ENCODE data around the gene CHST2.

Gene CHST2

GRCh38 chr3:143145906-143146305 is 26.3 kb downstream of the CHST2 start:
- DNase-seq (ENCODE audit: low read depth, low spot score), result no peak
- in situ Hi-C loops (cut with HindIII; ENCODE audit: low sequenced_read_pairs), result no loop called here
- no peak overlapping the region for H3K4me3 ChIP-seq (ENCODE audit: low read depth, low read length)
- no peak for TF ChIP-seq CTCF (IDR thresholded peaks at IDR 0.05; ENCODE audit: low read depth, low read length)

DNA sequence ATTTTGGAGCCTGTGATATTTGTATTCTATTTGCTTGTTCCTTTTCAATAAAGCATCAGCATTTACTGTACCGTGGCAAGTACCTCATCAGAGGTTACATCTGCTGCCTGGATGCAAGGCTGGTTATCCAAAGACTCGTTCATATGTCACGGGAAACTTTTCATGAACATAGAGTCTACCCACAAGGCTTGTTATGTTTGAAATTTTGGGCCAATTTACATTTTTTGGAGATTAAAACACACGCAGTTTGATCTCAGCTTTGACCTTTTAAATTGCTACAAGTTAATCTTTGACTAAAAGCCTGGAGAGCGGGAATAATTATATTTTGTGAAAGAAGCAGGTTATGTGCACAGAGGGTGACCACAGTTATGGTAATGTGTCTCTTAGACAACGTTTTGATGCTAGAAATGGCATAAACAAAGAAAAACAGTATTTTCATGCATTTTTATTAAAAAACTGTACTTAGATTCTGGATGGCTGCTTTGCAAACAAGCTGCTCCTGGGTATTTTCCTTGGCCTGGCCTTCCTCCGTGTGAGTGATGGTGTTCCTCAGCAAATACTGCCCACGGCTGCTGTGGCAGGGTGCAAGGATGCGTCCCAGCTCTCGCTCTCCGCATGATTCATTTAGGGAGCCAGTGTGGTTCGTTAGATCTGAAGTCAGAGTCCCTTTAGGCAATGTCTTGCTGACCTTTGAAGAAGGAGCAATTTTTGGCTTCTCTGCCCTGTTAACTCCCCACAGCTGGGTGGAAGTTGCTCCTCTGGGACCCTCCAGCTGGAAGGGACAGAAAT is 27.1 kb downstream of the CHST2 start:
- in situ Hi-C loops (cut with HindIII; ENCODE audit: low sequenced_read_pairs), result no loop called here
- no peak for TF ChIP-seq CTCF (IDR thresholded peaks at IDR 0.05; ENCODE audit: low read depth, low read length)

DNA sequence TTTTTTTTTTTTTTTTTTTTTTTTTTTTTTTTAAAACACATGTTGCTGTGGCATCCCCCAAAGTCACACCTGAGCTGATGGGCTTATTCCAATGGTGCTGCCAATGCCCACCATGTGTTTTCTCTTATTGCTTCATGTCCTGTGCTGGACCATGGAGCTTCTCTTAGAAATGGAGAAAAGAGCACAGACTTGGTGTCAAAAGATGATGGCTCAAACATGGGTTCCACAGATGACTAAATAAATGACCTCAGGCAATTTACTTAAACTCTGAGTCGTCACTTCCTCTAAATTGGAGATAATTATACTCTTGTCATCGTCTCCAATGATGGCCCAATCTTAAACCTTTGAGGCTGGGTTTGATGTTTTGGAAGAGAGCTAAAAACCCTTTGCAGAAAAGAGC is 28.1 kb downstream of the CHST2 start:
- no peak for TF ChIP-seq CTCF (IDR thresholded peaks at IDR 0.05; ENCODE audit: low read depth, low read length)
- in situ Hi-C loops (cut with HindIII; ENCODE audit: low sequenced_read_pairs), result no loop called here
- no peak overlapping the region for H3K4me3 ChIP-seq (ENCODE audit: low read depth, low read length)
- DNase-seq (ENCODE audit: low read depth, low spot score), result no peak

More for the DNA sequence above, 27.1 kb downstream of the CHST2 start:
- DNase-seq (ENCODE audit: low read depth, low spot score), result no peak
- no peak overlapping the region for H3K4me3 ChIP-seq (ENCODE audit: low read depth, low read length)

DNA sequence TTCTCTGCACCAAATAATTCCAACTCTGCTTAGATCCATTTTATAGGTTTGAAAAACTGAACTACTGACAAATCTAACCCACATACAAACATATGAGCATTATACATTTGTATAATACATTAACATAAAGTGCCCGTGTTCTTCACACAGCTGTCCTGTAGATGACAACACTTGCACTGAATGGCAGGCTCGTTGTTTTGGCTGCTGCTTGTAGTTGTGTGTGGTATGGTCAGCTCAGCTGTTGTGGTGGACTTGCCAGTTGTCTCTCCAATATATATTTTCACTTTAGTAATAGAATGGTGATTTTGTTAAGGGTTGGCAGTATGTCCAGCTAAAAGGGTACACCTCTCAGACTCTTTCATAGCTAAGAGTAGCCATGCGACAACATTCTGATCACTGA is 30.5 kb downstream of the CHST2 start:
- no peak overlapping the region for H3K4me3 ChIP-seq (ENCODE audit: low read depth, low read length)
- DNase-seq (ENCODE audit: low read depth, low spot score), result no peak
- in situ Hi-C loops (cut with HindIII; ENCODE audit: low sequenced_read_pairs), result no loop called here
- no peak for TF ChIP-seq CTCF (IDR thresholded peaks at IDR 0.05; ENCODE audit: low read depth, low read length)

GRCh38 chr3:143151004-143151731 is 31.6 kb downstream of the CHST2 start:
- in situ Hi-C loops (cut with HindIII; ENCODE audit: low sequenced_read_pairs), result no loop called here

GRCh38 chr3:143152043-143152442 is 32.5 kb downstream of the CHST2 start:
- no peak for TF ChIP-seq CTCF (IDR thresholded peaks at IDR 0.05; ENCODE audit: low read depth, low read length)
- no peak overlapping the region for H3K4me3 ChIP-seq (ENCODE audit: low read depth, low read length)
- no peak for DNase-seq (ENCODE audit: low read depth, low spot score)
- in situ Hi-C loops (cut with HindIII; ENCODE audit: low sequenced_read_pairs), result no loop called here

More at GRCh38 chr3:143151004-143151731, 31.6 kb downstream of the CHST2 start:
- no peak for TF ChIP-seq CTCF (IDR thresholded peaks at IDR 0.05; ENCODE audit: low read depth, low read length)
- DNase-seq (ENCODE audit: low read depth, low spot score), result no peak
- no peak overlapping the region for H3K4me3 ChIP-seq (ENCODE audit: low read depth, low read length)

Measured in astrocyte of the spinal cord (primary cell).